OCI-LY1 (cell line): ENCODE data around the gene HOXA7.

Source experiments
- H2AFZ ChIP-seq: fragments of 200-600 bp; sonication (generic), shearing (Covaris generic); 2 replicates; pipeline ENCODE4 v1.6.0; 2014; ENCODE audit warnings: antibody characterized with exemption, mild to moderate bottlenecking, low read length
- H3F3A ChIP-seq: fragments of 200-600 bp; sonication (generic), shearing (Covaris generic); 2 replicates; pipeline ENCODE4 v1.6.0; 2014; ENCODE audit warnings: mild to moderate bottlenecking, antibody characterized with exemption, low read length, moderate library complexity; ENCODE audit not compliant: insufficient read depth
- H3K27ac ChIP-seq: fragments of 200-600 bp; sonication (generic); 2 replicates; pipeline ENCODE4 v1.5.1; 2014; ENCODE audit warnings: low read length, mixed run types, mild to moderate bottlenecking, low read depth; ENCODE audit not compliant: poor library complexity, severe bottlenecking
- H3K27me3 ChIP-seq: fragments of 200-600 bp; sonication (generic); 2 replicates; pipeline ENCODE4 v1.6.0; 2014; ENCODE audit warnings: antibody characterized with exemption, mild to moderate bottlenecking, low read length, moderate library complexity; ENCODE audit not compliant: insufficient read depth
- H3K36me3 ChIP-seq: fragments of 200-600 bp; sonication (generic); 2 replicates; pipeline ENCODE4 v1.6.1; 2014; ENCODE audit warnings: mild to moderate bottlenecking, antibody characterized with exemption, low read length, moderate library complexity, mixed read lengths; ENCODE audit not compliant: insufficient read depth
- H3K4me1 ChIP-seq: fragments of 200-600 bp; sonication (generic); 2 replicates; pipeline ENCODE4 v1.5.1; 2014; ENCODE audit warnings: mild to moderate bottlenecking, low read length, moderate library complexity; ENCODE audit not compliant: insufficient read depth, severe bottlenecking
- H3K4me2 ChIP-seq: fragments of 200-600 bp; sonication (generic), shearing (Covaris generic); 2 replicates; pipeline ENCODE4 v1.6.1; 2014; ENCODE audit warnings: low read length
- H3K4me3 ChIP-seq: fragments of 200-600 bp; sonication (generic); 2 replicates; pipeline ENCODE4 v1.5.1; 2014; ENCODE audit warnings: low read length, low read depth, mild to moderate bottlenecking, mixed read lengths; ENCODE audit not compliant: poor library complexity, severe bottlenecking
- H3K79me2 ChIP-seq: fragments of 200-600 bp; shearing (Covaris generic); 2 replicates; pipeline ENCODE4 v1.6.1; 2016; ENCODE audit warnings: mixed run types, low read length, mixed read lengths; ENCODE audit not compliant: insufficient read depth
- H3K9ac ChIP-seq: fragments of 200-600 bp; sonication (generic), shearing (Covaris generic); 2 replicates; pipeline ENCODE4 v1.6.1; 2014; ENCODE audit warnings: mild to moderate bottlenecking, low read length, mixed read lengths
- H3K9me2 ChIP-seq: fragments of 200-600 bp; sonication (generic), shearing (Covaris generic); 2 replicates; pipeline ENCODE4 v1.6.1; 2014; ENCODE audit warnings: low read depth, mild to moderate bottlenecking, low read length, mixed read lengths
- H3K9me3 ChIP-seq: fragments of 200-600 bp; shearing (Covaris generic); 2 replicates; pipeline ENCODE4 v1.6.1; 2014; ENCODE audit warnings: low read length, mixed read lengths
- H4K20me1 ChIP-seq: fragments of 200-600 bp; sonication (generic), shearing (Covaris generic); 2 replicates; pipeline ENCODE4 v1.6.0; 2016; ENCODE audit warnings: mild to moderate bottlenecking, low read length; ENCODE audit not compliant: insufficient read depth
- EZH2 ChIP-seq: fragments of 200-600 bp; sonication (generic), shearing (Covaris generic); IDR thresholded peaks from 2 replicates; pipeline ENCODE4 v1.8.0; 2017; ENCODE audit warnings: borderline replicate concordance, mixed run types, mild to moderate bottlenecking, antibody characterized with exemption, low read length, moderate library complexity, mixed read lengths
- TF ChIP-seq, protein P1 (sequence below): fragments of 200-600 bp; sonication (generic), shearing (Covaris generic); IDR thresholded peaks from 2 replicates; pipeline ENCODE4 v1.5.1; 2017; ENCODE audit warnings: mild to moderate bottlenecking, antibody characterized with exemption, low read length, moderate library complexity, mixed read lengths

Gene HOXA7

DNA sequence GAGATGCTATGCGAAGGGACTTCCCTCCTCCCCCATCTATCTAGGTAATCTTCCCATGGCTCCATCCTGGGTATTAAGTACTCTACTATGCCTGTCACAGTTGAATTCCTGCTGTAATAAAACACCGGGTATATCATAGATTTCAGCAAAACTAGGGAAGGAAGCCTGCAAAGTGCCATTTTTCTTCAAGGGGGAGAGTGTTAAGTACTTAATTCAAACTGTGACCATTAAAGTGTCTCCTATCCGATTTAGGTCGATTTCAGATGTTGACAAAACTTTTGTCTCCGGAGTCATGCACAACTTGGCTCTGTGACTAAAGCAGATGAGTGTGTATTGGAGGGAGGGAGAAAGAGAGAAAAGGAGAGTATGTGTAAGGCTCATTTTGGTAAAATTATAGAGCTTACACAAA is 30.5 kb downstream of the HOXA7 start:
- Histone ChIP-seq H3K4me1 (no peaks in the 10 kb centered on the region), H3K9me2 (no peaks in the 10 kb centered on the region), H2AFZ (no peak overlapping the region), H3K27me3 (no peaks in the 10 kb centered on the region; the same call in 1 of the 2 replicates), H3K9ac (no peak overlapping the region), H3K4me2 (no peak overlapping the region), H4K20me1 (no peaks in the 10 kb centered on the region), H3K79me2 (no peaks in the 10 kb centered on the region), H3K27ac (no peak overlapping the region), H3K4me3 (no peak overlapping the region), H3K9me3 (no peaks in the 10 kb centered on the region), H3K36me3 (no peaks in the 10 kb centered on the region), H3F3A (no peaks in the 10 kb centered on the region)
- TF ChIP-seq EZH2: no peak
- TF ChIP-seq, protein P1, sequence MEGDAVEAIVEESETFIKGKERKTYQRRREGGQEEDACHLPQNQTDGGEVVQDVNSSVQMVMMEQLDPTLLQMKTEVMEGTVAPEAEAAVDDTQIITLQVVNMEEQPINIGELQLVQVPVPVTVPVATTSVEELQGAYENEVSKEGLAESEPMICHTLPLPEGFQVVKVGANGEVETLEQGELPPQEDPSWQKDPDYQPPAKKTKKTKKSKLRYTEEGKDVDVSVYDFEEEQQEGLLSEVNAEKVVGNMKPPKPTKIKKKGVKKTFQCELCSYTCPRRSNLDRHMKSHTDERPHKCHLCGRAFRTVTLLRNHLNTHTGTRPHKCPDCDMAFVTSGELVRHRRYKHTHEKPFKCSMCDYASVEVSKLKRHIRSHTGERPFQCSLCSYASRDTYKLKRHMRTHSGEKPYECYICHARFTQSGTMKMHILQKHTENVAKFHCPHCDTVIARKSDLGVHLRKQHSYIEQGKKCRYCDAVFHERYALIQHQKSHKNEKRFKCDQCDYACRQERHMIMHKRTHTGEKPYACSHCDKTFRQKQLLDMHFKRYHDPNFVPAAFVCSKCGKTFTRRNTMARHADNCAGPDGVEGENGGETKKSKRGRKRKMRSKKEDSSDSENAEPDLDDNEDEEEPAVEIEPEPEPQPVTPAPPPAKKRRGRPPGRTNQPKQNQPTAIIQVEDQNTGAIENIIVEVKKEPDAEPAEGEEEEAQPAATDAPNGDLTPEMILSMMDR: no peak

DNA sequence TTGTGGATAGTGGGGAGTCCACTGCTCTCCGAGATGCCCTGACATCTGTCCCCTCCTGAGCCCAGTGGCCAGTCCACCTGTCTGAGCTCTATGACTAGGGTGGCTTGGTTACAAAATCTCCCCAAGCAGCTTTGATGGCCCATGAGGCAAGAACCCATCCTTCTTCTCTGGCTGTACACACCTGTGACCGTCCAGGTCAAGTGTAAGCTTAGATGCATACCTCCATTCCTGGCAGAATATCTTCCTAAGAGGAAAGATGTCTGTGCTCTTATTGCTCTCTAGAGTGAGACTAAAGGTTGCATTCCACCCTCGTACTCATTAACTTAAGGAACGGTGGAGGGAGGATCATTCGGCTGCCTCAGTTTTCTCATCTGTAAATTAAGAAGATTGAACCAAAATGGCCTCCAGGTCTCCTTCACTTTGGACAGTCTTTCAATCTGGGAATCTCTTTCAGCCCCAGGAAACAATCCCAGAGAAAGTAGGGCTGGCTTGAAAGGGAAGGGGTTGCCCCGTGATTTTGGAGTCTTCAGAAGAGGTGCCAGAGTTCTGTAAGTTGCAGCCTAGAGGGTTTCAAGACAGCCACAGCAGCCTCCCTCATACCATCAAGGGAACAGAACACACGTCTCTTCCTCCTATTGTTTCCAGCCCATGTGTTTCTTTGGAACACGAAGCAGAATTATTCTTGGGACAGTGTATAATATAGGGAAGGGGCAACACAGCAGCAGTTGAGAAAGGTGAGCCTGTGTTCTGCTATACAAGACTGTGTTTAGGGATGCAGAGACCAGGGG is 31.4 kb downstream of the HOXA7 start:
- H3K27ac ChIP-seq: no peak overlapping the region
- no peaks in the 10 kb centered on the region for H3F3A ChIP-seq

DNA sequence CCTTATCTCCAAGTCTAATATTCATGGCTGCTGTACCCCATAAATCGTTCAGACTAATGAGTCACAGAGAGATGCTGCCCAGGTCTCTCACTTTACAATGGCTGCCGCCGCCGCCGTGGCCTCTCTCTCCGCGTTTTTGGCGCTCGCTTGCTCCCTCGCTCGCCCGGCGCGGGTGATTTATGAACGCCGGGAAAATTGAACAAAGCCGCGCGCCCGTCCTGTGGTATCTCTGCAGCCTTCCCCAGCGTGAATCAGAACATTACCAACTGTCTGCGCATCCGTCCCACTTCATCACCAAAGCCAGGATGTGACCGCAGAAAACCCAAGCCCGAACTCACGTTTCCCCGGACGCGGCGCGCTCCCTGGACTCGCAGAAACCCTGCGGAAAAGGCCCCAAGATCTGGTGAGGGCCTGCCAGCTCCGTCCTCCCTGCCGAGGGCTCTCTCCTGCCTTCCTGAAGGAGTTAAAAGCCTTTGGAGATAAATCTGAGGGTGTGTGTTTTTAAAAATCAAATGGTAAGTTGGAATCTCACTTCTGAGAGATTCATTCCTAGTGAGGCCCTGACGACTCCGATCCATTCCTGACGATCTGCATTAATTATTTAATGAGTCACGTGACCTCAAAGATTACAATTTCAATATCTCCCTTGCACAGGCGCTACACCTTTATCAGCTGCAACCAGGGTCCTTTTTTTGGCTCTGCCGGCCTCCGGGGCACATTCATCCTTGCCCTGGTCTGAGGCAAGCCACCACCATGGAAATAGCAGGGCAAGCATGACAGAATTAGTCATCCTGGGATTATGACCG is 32.2 kb downstream of the HOXA7 start:
- Histone ChIP-seq H4K20me1 (no peaks in the 10 kb centered on the region), H3K9ac (no peak overlapping the region), H3K9me3 (no peaks in the 10 kb centered on the region), H3F3A (no peaks in the 10 kb centered on the region), H3K4me2 (no peak overlapping the region), H2AFZ (no peak overlapping the region), H3K9me2 (no peaks in the 10 kb centered on the region), H3K27ac (no peak overlapping the region), H3K4me1 (no peaks in the 10 kb centered on the region), H3K36me3 (no peaks in the 10 kb centered on the region), H3K4me3 (no peak overlapping the region), H3K79me2 (no peaks in the 10 kb centered on the region), H3K27me3 (no peaks in the 10 kb centered on the region; the same call in 1 of the 2 replicates)
- no peak for TF ChIP-seq EZH2
- TF ChIP-seq, protein P1: no peak

More for the DNA sequence above, 31.4 kb downstream of the HOXA7 start:
- TF ChIP-seq, protein P1: no peak
- no peak for TF ChIP-seq EZH2
- Histone ChIP-seq H2AFZ (no peak overlapping the region), H4K20me1 (no peaks in the 10 kb centered on the region), H3K9me3 (no peaks in the 10 kb centered on the region), H3K79me2 (no peaks in the 10 kb centered on the region), H3K9me2 (no peaks in the 10 kb centered on the region), H3K9ac (no peak overlapping the region), H3K4me2 (no peak overlapping the region), H3K27me3 (no peaks in the 10 kb centered on the region; the same call in 1 of the 2 replicates), H3K4me1 (no peaks in the 10 kb centered on the region), H3K4me3 (no peak overlapping the region), H3K36me3 (no peaks in the 10 kb centered on the region)
